AG09319 (cell line): ENCODE results near the gene ATP7B.
A peak's percentile ranks its signal among the peaks of the same experiment; 100 is the strongest.

Experiments used
- DNase-seq: peaks from one replicate; pipeline ENCODE4 v3.0.0-alpha.2; 2010; ENCODE audit warnings: low read depth; ENCODE audit errors: extremely low read depth
- CTCF ChIP-seq: IDR thresholded peaks from 2 replicates; pipeline ENCODE4 v1.5.1; 2011; ENCODE audit warnings: low read depth, mild to moderate bottlenecking, inconsistent platforms, low read length, moderate library complexity

The ATP7B gene

GRCh38 chr13:52006523-52007245 is 4.6 kb downstream of the ATP7B start:
- DNase-seq, result no peak
- no peak for TF ChIP-seq CTCF

- TF ChIP-seq CTCF, result no peak
- DNase-seq, result no peak
Measured at GRCh38 chr13:52005841-52006522, 5.3 kb downstream of the ATP7B start.

- no peak for DNase-seq
- no peak for TF ChIP-seq CTCF
Measured at GRCh38 chr13:52004511-52005170, 6.6 kb downstream of the ATP7B start.

- TF ChIP-seq CTCF, result no peak
- DNase-seq, result no peak
Measured at GRCh38 chr13:52003541-52003940, 7.7 kb downstream of the ATP7B start.

- no peak for DNase-seq
- TF ChIP-seq CTCF, result no peak
Measured at GRCh38 chr13:52002361-52002760, 8.9 kb downstream of the ATP7B start.

- TF ChIP-seq CTCF, result peak; percentile 68
- DNase-seq, result no peak
Measured at GRCh38 chr13:52001120-52001731, 10.0 kb downstream of the ATP7B start.
